Pancreas (tissue), 10 donors: ENCODE data around the gene SHB. TPM values are rescaled to one million over a fixed set of nuclear protein-coding genes. Genes with fewer than 3 reads are reported as not detected.

Experiments
- ATAC-seq, 4 donors: fragments of 200-7000 bp; cut with Tn5 transposase; one replicate each; pipeline versions ENCODE4 v1.8.0 to v1.9.1; 2020; ENCODE audit warnings: mild to moderate bottlenecking in 4 of 4, moderate library complexity in 4 of 4
- DNase-seq, 6 donors: peaks; one replicate each; pipeline ENCODE4 v3.0.0-alpha.2; 2020
- FAIRE-seq: peaks from 2 replicates; lab custom pipeline; 2012; peaks lifted over from hg19 to GRCh38; lab: Jason Lieb, UNC
- H3K27ac ChIP-seq, 4 donors: fragments of 200-600 bp; sonication (generic); 1 replicate in 3 of 4; 2 replicates in 1 of 4; pipeline versions ENCODE4 v1.5.0 to v1.8.0; 2020
- H3K27me3 ChIP-seq, 4 donors: fragments of 200-600 bp; one replicate each; pipeline ENCODE4 v1.8.0; 2021
- H3K36me3 ChIP-seq, 3 donors: fragments of 200-600 bp; sonication (generic) in 1 of 3; one replicate each; pipeline versions ENCODE4 v1.5.0 to v1.8.0; 2020 to 2021
- H3K4me1 ChIP-seq, 3 donors: fragments of 200-600 bp; one replicate each; pipeline ENCODE4 v1.8.0; 2021
- H3K4me3 ChIP-seq, 4 donors: fragments of 200-600 bp; sonication (generic) in 2 of 4; one replicate each; pipeline versions ENCODE4 v1.5.0 to v1.8.0; 2020 to 2021
- H3K9me3 ChIP-seq, 4 donors: fragments of 200-600 bp; one replicate each; pipeline ENCODE4 v1.8.0; 2021
- WGBS, 2 donors: extraction: QIAGEN DNeasy Blood & Tissue Kit; methylation state at CpG; one replicate each; pipeline ENCODE4 v1.1.7; 2013; 5-methylcytosine and 5-hydroxymethylcytosine counted together
- intact Hi-C, 3 donors: fragments of 100-400 bp; cut with DNase I; formaldehyde crosslinking; loops; one replicate each; pipeline versions ENCODE4 v1.11.1 to v1.14.2; 2022
- polyA plus RNA-seq, 2 donors: library from polyadenylated mRNA; stranded (reverse); fragments of 200-250 nt; gene quantifications; one replicate each; pipeline ENCODE4 v1.2.3, GENCODE V29; 2013
- total RNA-seq, 6 donors: library from RNA; stranded (reverse); fragmentation: NEBNext Ultra II Directional in 4 of 6; extraction: Animal tissue kit (Norgen Biotek cat#: 25700) in 4 of 6; gene quantifications; one replicate each; pipeline versions ENCODE4 v1.2.1 to v1.2.4, GENCODE V29; 2021 to 2023
- TF ChIP-seq, protein P1 (sequence below), 4 donors: fragments of 200-600 bp; sonication (generic) in 3 of 4; IDR thresholded peaks; one replicate each; pipeline versions ENCODE4 v1.5.0 to v1.8.0; 2021; ENCODE audit warnings: antibody characterized with exemption in 4 of 4
- donor health status: healthy with polysubstance abuse.
- donor health status: DM: no; HTN: no; CAD: no; lungs with moderate emphysema.
- donor health status: DM: no; HTN: no; CAD: no.
- donor health status: control.
- donor health status: control.
- donor health status: Bipolar disorder and iron deficiency.
- donor health status: DM: yes; HTN: yes; CAD: no.
- donor health status: DM: no; HTN: no; CAD: no.
- donor health status: DM: no; HTN: no; CAD: no.
- donor health status: DM: yes; HTN: yes; CAD: no.

Gene SHB
- total and polyA plus RNA-seq, 8 donors = 11.5 to 24.2 (median 19.2) TPM

- ATAC-seq = peak; percentile 57 to 75 (median 74)
- DNase-seq = peak in 5 of 6 donors; percentile 45 to 68 (median 65)
- Histone ChIP-seq H3K9me3 (no peaks in the 10 kb centered on the region), H3K27me3 (no peaks in the 10 kb centered on the region), H3K4me3 (no peak overlapping the region), H3K27ac (peak overlapping the region in 2 of 4 donors; percentile 54 to 64), H3K36me3 (peaks cover 0 to 9% (median 0%) of the 10 kb centered on the region in 3 donors), H3K4me1 (peaks cover 0 to 30% (median 6%) of the 10 kb centered on the region in 3 donors)
- TF ChIP-seq, protein P1, sequence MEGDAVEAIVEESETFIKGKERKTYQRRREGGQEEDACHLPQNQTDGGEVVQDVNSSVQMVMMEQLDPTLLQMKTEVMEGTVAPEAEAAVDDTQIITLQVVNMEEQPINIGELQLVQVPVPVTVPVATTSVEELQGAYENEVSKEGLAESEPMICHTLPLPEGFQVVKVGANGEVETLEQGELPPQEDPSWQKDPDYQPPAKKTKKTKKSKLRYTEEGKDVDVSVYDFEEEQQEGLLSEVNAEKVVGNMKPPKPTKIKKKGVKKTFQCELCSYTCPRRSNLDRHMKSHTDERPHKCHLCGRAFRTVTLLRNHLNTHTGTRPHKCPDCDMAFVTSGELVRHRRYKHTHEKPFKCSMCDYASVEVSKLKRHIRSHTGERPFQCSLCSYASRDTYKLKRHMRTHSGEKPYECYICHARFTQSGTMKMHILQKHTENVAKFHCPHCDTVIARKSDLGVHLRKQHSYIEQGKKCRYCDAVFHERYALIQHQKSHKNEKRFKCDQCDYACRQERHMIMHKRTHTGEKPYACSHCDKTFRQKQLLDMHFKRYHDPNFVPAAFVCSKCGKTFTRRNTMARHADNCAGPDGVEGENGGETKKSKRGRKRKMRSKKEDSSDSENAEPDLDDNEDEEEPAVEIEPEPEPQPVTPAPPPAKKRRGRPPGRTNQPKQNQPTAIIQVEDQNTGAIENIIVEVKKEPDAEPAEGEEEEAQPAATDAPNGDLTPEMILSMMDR (IDR thresholded peaks at IDR 0.05) = no peak
- 20 to 28% methylated on average over 14 to 15 of the region's 15 CpGs for WGBS, 2 donors
- FAIRE-seq = no peak
- intact Hi-C loops = no loop called here
Measured at GRCh38 chr9:37994639-37995347, 74.2 kb downstream of the SHB start.

GRCh38 chr9:37992924-37993349, 76.1 kb downstream of the SHB start:
- intact Hi-C loops = no loop called here
- TF ChIP-seq, protein P1 (IDR thresholded peaks at IDR 0.05) = no peak
- ATAC-seq = peak in 2 of 4 donors; percentile 7 to 16
- Histone ChIP-seq H3K27ac (peak overlapping the region in 2 of 4 donors; percentile 0 to 17), H3K4me3 (no peak overlapping the region), H3K4me1 (peaks cover 5 to 32% (median 13%) of the 10 kb centered on the region in 3 donors), H3K27me3 (no peaks in the 10 kb centered on the region), H3K36me3 (peaks cover 0 to 9% (median 0%) of the 10 kb centered on the region in 3 donors), H3K9me3 (no peaks in the 10 kb centered on the region)
- WGBS, 2 donors = 54 to 66% methylated on average over 8 of the region's 8 CpGs
- FAIRE-seq = no peak
- DNase-seq = no peak

GRCh38 chr9:37990404-37991015, 78.5 kb downstream of the SHB start:
- intact Hi-C loops = no loop called here
- Histone ChIP-seq H3K27ac (no peak overlapping the region), H3K36me3 (peaks cover 0 to 9% (median 0%) of the 10 kb centered on the region in 3 donors), H3K9me3 (no peaks in the 10 kb centered on the region), H3K4me3 (no peak overlapping the region), H3K27me3 (no peaks in the 10 kb centered on the region), H3K4me1 (peaks cover 11 to 36% (median 17%) of the 10 kb centered on the region in 3 donors)
- ATAC-seq (no peak), FAIRE-seq (no peak), DNase-seq (no peak)
- TF ChIP-seq, protein P1 (IDR thresholded peaks at IDR 0.05) = no peak
- WGBS, 2 donors = 59 to 62% methylated on average over 5 of the region's 5 CpGs

DNA sequence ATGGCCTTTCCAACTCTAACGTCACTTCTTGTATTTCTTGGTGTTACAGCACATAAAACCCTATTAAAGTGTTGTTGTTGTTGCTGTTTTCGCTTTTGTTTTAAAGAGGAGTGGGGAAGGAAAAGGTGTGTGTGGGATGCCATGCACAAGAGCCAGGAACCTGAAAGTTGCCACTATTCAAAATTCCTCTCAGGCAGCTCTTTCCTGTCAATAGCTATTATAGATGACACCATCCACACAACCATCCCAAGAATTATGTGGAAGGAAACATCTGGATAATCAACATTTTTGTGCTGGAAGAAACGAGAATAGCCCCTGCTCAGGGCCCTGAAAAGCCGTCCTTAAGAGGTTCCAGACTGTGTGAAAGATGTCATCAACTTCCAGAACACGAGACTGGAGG, 79.3 kb downstream of the SHB start:
- DNase-seq = no peak
- TF ChIP-seq, protein P1 (IDR thresholded peaks at IDR 0.05) = no peak
- no peak for ATAC-seq
- intact Hi-C loops = no loop called here
- Histone ChIP-seq H3K4me1 (peaks cover 12 to 28% (median 14%) of the 10 kb centered on the region in 3 donors), H3K36me3 (peaks cover 0 to 9% (median 0%) of the 10 kb centered on the region in 3 donors), H3K27me3 (no peaks in the 10 kb centered on the region), H3K9me3 (no peaks in the 10 kb centered on the region), H3K4me3 (no peak overlapping the region), H3K27ac (peak overlapping the region in 1 of 4 donors; percentile 33)
- no peak for FAIRE-seq
- 85 to 89% methylated on average over 5 of the region's 5 CpGs for WGBS, 2 donors
